CD4-positive, alpha-beta T cell (primary cell): ENCODE data around the gene TAS2R40. TPM values are rescaled to one million over a fixed set of nuclear protein-coding genes. Genes with fewer than 3 reads are reported as not detected.

ENCODE experiments used
- ATAC-seq: fragments of 200-7000 bp; cut with Tn5 transposase; one replicate; pipeline ENCODE4 v1.10.0; 2022; ENCODE audit warnings: mild to moderate bottlenecking; ENCODE audit not compliant: poor library complexity
- CTCF ChIA-PET: fragments of 350-600 bp; sonication (Branson Sonifier 250); formaldehyde crosslinking; loops from one replicate; lab custom pipeline; 2021; ENCODE audit warnings: antibody characterized with exemption, inconsistent platforms; lab: Charles Lee
- POLR2A ChIA-PET: fragments of 350-600 bp; sonication (Branson Sonifier 250); formaldehyde crosslinking; loops from one replicate; lab custom pipeline; 2021; ENCODE audit warnings: antibody characterized with exemption, inconsistent platforms; lab: Charles Lee
- DNase-seq, 14 experiments: peaks; one replicate each; pipeline ENCODE4 v3.0.0-alpha.2; 2013 to 2020; ENCODE audit warnings: mixed read lengths in 2 of 14
- H3K27ac ChIP-seq, 2 donors: one replicate each; pipeline versions ENCODE4 v1.5.1 to v1.7.0; 2013; ENCODE audit warnings: low read length in 2 of 2, low read depth in 1 of 2, mild to moderate bottlenecking in 1 of 2
- H3K27me3 ChIP-seq, 2 experiments: 1 replicate in 1 of 2; 2 replicates in 1 of 2; pipeline versions ENCODE4 v1.6.1 to v1.7.0; 2013; ENCODE audit warnings: low read length in 2 of 2, control low read depth in 1 of 2, mild to moderate bottlenecking in 1 of 2, moderate library complexity in 1 of 2; ENCODE audit not compliant: insufficient read depth in 2 of 2, control insufficient read depth in 1 of 2
- H3K36me3 ChIP-seq: one replicate; pipeline ENCODE4 v1.6.1; 2013; ENCODE audit warnings: low read length, control low read depth; ENCODE audit not compliant: insufficient read depth
- H3K4me1 ChIP-seq: one replicate; pipeline ENCODE4 v1.6.1; 2013; ENCODE audit warnings: low read length, control low read depth; ENCODE audit not compliant: insufficient read depth
- H3K4me3 ChIP-seq: one replicate; pipeline ENCODE4 v1.5.1; 2013; ENCODE audit warnings: mild to moderate bottlenecking, low read length, moderate library complexity
- H3K9me3 ChIP-seq, 2 experiments: 1 replicate in 1 of 2; 2 replicates in 1 of 2; pipeline versions ENCODE4 v1.6.1 to v1.7.0; 2013; ENCODE audit warnings: low read length in 2 of 2, mild to moderate bottlenecking in 2 of 2, control low read depth in 1 of 2, moderate library complexity in 1 of 2; ENCODE audit not compliant: control insufficient read depth in 1 of 2, insufficient read depth in 1 of 2
- H3K27ac Mint-ChIP-seq: one replicate; pipeline ENCODE4 v1.8.0; 2020; ENCODE audit warnings: mixed read lengths
- H3K27me3 Mint-ChIP-seq: one replicate; pipeline ENCODE4 v1.8.0; 2021; ENCODE audit warnings: mixed read lengths
- H3K36me3 Mint-ChIP-seq: one replicate; pipeline ENCODE4 v1.8.0; 2021; ENCODE audit warnings: low read depth, mixed read lengths
- H3K4me1 Mint-ChIP-seq: one replicate; pipeline ENCODE4 v1.8.0; 2021; ENCODE audit warnings: low read depth, mixed read lengths
- H3K4me3 Mint-ChIP-seq: one replicate; pipeline ENCODE4 v1.8.0; 2020; ENCODE audit warnings: mild to moderate bottlenecking, mixed read lengths
- H3K9me3 Mint-ChIP-seq: one replicate; pipeline ENCODE4 v1.8.0; 2020; ENCODE audit warnings: mixed read lengths
- intact Hi-C, 2 experiments: fragments of 100-400 bp; cut with DNase I in 1 of 2; cut with micrococcal nuclease in 1 of 2; formaldehyde crosslinking; loops; one replicate each; pipeline versions ENCODE4 v1.15.1 to v1.9.0; 2023 to 2025; cut with DNase I, micrococcal nuclease
- total RNA-seq, 174 experiments: library from RNA in 2 of 174; stranded (reverse) in 2 of 174; gene quantifications; one replicate each; pipeline ENCODE4 v1.2.3 and lab custom pipeline; 2021 to 2026
- TF ChIP-seq, protein P1 (sequence below): fragments of 200-600 bp; IDR thresholded peaks from one replicate; pipeline ENCODE4 v1.8.0; 2022; ENCODE audit warnings: antibody characterized with exemption, mild to moderate bottlenecking

TAS2R40 gene
- total RNA-seq, 2 experiments from 2014 or later, result not detected

GRCh38 chr7:143234533-143234875, 12.7 kb downstream of the TAS2R40 start:
- H3K9me3 ChIP-seq, result peaks cover 6 to 24% of the 10 kb centered on the region in 2 experiments
- H3K4me1 ChIP-seq, result no peaks in the 10 kb centered on the region
- POLR2A ChIA-PET, result no interaction called here
- TF ChIP-seq, protein P1, sequence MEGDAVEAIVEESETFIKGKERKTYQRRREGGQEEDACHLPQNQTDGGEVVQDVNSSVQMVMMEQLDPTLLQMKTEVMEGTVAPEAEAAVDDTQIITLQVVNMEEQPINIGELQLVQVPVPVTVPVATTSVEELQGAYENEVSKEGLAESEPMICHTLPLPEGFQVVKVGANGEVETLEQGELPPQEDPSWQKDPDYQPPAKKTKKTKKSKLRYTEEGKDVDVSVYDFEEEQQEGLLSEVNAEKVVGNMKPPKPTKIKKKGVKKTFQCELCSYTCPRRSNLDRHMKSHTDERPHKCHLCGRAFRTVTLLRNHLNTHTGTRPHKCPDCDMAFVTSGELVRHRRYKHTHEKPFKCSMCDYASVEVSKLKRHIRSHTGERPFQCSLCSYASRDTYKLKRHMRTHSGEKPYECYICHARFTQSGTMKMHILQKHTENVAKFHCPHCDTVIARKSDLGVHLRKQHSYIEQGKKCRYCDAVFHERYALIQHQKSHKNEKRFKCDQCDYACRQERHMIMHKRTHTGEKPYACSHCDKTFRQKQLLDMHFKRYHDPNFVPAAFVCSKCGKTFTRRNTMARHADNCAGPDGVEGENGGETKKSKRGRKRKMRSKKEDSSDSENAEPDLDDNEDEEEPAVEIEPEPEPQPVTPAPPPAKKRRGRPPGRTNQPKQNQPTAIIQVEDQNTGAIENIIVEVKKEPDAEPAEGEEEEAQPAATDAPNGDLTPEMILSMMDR, result no peak
- H3K27me3 ChIP-seq, result peaks cover 4 to 6% of the 10 kb centered on the region in 2 experiments
- no peak for ATAC-seq
- H3K4me1 Mint-ChIP-seq, result no peaks in the 10 kb centered on the region
- intact Hi-C loops, result no loop called here
- no peak overlapping the region for H3K4me3 ChIP-seq
- peaks cover 12% of the 10 kb centered on the region for H3K27me3 Mint-ChIP-seq
- CTCF ChIA-PET, result no interaction called here
- H3K9me3 Mint-ChIP-seq, result peaks cover 17% of the 10 kb centered on the region
- no peaks in the 10 kb centered on the region for H3K36me3 ChIP-seq
- peaks cover 11% of the 10 kb centered on the region for H3K36me3 Mint-ChIP-seq
- no peak overlapping the region for H3K27ac Mint-ChIP-seq
- H3K27ac ChIP-seq, result no peak overlapping the region
- DNase-seq, result no peak
- no peak overlapping the region for H3K4me3 Mint-ChIP-seq

DNA sequence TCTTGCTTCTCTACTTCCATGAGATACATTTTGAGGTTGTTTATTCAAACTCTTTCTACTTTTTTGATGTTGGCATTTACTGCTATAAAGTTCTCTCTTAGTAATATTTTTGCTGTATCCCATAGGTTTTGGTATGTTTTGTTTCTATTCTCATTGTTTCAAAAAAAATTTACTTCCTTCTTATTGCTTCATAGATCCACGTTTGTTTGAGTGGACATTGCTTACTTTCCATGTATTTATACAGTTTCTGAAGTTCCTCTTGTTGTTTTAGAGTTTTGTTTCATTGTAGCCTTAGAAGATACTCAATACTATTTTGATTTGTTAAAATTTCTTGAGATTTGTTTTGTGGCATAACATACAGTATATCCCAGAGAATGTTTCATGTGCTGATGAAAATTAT, 13.7 kb downstream of the TAS2R40 start:
- DNase-seq (no peak), ATAC-seq (no peak)
- no peak overlapping the region for H3K27ac ChIP-seq
- H3K9me3 ChIP-seq, result peaks cover 6 to 24% of the 10 kb centered on the region in 2 experiments
- H3K36me3 ChIP-seq, result no peaks in the 10 kb centered on the region
- ChIA-PET CTCF (no interaction called here), POLR2A (no interaction called here)
- H3K4me3 ChIP-seq, result no peak overlapping the region
- Mint-ChIP-seq H3K27ac (no peak overlapping the region), H3K27me3 (peaks cover 12% of the 10 kb centered on the region), H3K9me3 (peaks cover 17% of the 10 kb centered on the region), H3K4me3 (no peak overlapping the region), H3K4me1 (peaks cover 3% of the 10 kb centered on the region), H3K36me3 (peaks cover 11% of the 10 kb centered on the region)
- peaks cover 4 to 6% of the 10 kb centered on the region in 2 experiments for H3K27me3 ChIP-seq
- TF ChIP-seq, protein P1, result no peak
- intact Hi-C loops, result no loop called here
- H3K4me1 ChIP-seq, result no peaks in the 10 kb centered on the region

GRCh38 chr7:143236408-143236990, 14.7 kb downstream of the TAS2R40 start:
- intact Hi-C loops, result no loop called here
- no peaks in the 10 kb centered on the region for H3K36me3 ChIP-seq
- no peak overlapping the region for H3K4me3 Mint-ChIP-seq
- CTCF ChIA-PET, result no interaction called here
- H3K4me3 ChIP-seq, result no peak overlapping the region
- no peak overlapping the region for H3K27ac ChIP-seq
- H3K4me1 ChIP-seq, result peaks cover 4% of the 10 kb centered on the region
- peaks cover 11% of the 10 kb centered on the region for H3K36me3 Mint-ChIP-seq
- H3K9me3 ChIP-seq, result peaks cover 6 to 24% of the 10 kb centered on the region in 2 experiments
- peaks cover 9% of the 10 kb centered on the region for H3K4me1 Mint-ChIP-seq
- DNase-seq, result no peak
- peaks cover 4 to 6% of the 10 kb centered on the region in 2 experiments for H3K27me3 ChIP-seq
- TF ChIP-seq, protein P1, result no peak
- no peak for ATAC-seq
- peaks cover 12% of the 10 kb centered on the region for H3K27me3 Mint-ChIP-seq
- POLR2A ChIA-PET, result interaction anchor here (0.6 kb wide), 1 partner anchor 203 kb away, joined by 3 read pairs; no protein-coding TSS in a partner anchor
- no peak overlapping the region for H3K27ac Mint-ChIP-seq
- peaks cover 17% of the 10 kb centered on the region for H3K9me3 Mint-ChIP-seq
